Measurements from ENCODE around the gene PLCL1. TPM values are rescaled to one million over a fixed set of nuclear protein-coding genes. Genes with fewer than 3 reads are reported as not detected.

The PLCL1 gene
- polyA plus RNA-seq, 1 experiment = 0.09 TPM

DNA sequence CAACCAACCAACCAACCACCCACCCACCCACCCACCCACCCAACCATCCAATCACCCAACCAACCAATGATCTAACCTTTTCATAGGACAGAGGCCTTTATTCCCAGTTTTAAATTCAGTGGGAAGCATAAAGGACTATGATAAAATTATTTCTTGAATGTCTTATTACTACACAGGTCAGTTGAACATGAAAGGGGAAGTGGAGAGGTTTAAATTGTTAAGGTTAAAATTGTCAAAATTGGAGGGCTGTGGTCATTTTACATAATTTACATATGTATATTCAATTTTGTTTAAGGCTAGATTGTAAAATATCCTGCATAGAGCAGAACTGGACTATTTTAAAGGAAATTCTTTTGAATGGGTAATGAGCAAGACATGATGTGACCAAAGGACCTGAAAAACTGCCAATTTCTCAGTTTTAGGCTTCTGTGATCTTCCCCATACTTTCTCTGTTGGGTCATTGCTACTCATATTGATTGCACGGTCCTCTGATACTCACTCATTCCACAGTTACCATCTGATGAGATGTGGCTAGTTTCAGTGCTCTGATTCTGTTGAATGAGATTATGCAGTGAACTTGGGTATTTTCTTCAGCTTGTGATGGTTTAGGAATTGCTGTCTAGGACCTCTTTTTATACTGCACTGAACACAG, 127.4 kb downstream of the PLCL1 start:
- POLR2A ChIA-PET = no interaction called here
- no peaks in the 10 kb centered on the region for H3K27me3 ChIP-seq (ENCODE audit: control insufficient read depth, insufficient read depth, low read length)
- no peaks in the 10 kb centered on the region for H3K36me3 ChIP-seq (ENCODE audit: control insufficient read depth, insufficient read depth, low read length)
- CTCF ChIA-PET = no interaction called here
- no peak for TF ChIP-seq CTCF (IDR thresholded peaks at IDR 0.05; ENCODE audit: insufficient read depth, low read depth, low read length)
- no peak overlapping the region for H3K4me3 ChIP-seq (ENCODE audit: low read depth, low read length)
- no peak for DNase-seq (ENCODE audit: low read depth)

GRCh38 chr2:197932374-197932773, 128.0 kb downstream of the PLCL1 start:
- no peak for TF ChIP-seq CTCF (IDR thresholded peaks at IDR 0.05; ENCODE audit: insufficient read depth, low read depth, low read length)
- H3K4me3 ChIP-seq (ENCODE audit: low read depth, low read length) = no peak overlapping the region
- ChIA-PET POLR2A (no interaction called here), CTCF (no interaction called here)
- no peaks in the 10 kb centered on the region for H3K36me3 ChIP-seq (ENCODE audit: control insufficient read depth, insufficient read depth, low read length)
- no peak for DNase-seq (ENCODE audit: low read depth)
- no peaks in the 10 kb centered on the region for H3K27me3 ChIP-seq (ENCODE audit: control insufficient read depth, insufficient read depth, low read length)

DNA sequence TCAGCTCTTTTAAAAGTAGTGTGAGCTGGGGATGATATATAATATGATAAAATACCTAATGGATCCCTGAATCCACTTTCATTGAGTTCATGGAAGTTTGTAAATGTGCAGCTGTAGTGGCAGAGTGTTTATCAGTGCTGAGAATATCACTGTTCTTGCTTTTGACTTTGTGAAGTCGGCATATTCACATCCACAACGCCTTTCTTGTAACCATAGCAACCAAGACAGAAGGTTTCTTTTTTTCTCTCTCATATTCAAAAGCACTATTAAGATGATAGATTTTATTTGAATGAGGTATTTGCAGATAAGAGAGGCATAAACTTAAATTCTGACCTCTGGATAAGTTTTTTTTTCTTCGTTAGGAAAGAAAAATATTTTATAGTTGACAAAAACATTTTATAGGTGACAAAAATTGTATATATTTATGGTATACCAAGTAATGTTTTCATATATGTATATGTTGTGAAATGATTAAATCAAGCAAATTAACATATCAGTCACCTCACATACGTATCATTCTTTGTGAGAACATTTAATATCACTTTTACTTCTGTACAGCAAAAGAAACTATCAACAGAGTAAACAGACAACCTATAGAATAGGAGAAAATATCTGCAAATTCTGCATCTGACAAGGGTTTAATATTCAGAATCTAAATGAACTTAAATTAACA, 130.0 kb downstream of the PLCL1 start:
- H3K4me3 ChIP-seq (ENCODE audit: low read depth, low read length) = no peak overlapping the region
- CTCF ChIA-PET = interaction anchor here (0.5 kb wide), 1 partner anchor 13 kb away, joined by 4 read pairs; no protein-coding TSS in a partner anchor
- no peaks in the 10 kb centered on the region for H3K27me3 ChIP-seq (ENCODE audit: control insufficient read depth, insufficient read depth, low read length)
- no peaks in the 10 kb centered on the region for H3K36me3 ChIP-seq (ENCODE audit: control insufficient read depth, insufficient read depth, low read length)
- POLR2A ChIA-PET = no interaction called here
- no peak for DNase-seq (ENCODE audit: low read depth)
- TF ChIP-seq CTCF (IDR thresholded peaks at IDR 0.05; ENCODE audit: insufficient read depth, low read depth, low read length) = no peak

- POLR2A ChIA-PET = no interaction called here
- DNase-seq (ENCODE audit: low read depth) = no peak
- H3K27me3 ChIP-seq (ENCODE audit: control insufficient read depth, insufficient read depth, low read length) = no peaks in the 10 kb centered on the region
These were observed 130.5 kb downstream of the PLCL1 start for GRCh38 chr2:197934934-197935289.

DNA sequence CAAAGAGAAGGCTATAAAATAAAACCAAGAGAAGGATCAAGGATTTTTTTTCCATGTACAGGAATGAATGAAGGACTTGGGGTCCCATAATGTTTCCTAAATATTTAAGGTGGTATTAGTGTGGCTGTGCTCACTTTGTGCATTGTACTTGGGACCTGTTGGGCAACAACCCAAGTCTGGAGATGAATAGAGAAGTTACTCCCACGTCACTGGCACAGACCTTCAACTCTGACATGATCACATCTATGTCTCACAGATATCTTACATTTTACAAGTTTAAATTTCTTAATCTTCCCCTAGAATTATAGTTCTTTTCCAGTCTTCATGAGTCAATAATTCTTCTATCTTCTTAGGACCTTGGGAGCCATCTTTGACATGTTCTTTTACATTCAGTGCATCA, 133.4 kb downstream of the PLCL1 start:
- no peak overlapping the region for H3K4me3 ChIP-seq (ENCODE audit: low read depth, low read length)
- H3K27me3 ChIP-seq (ENCODE audit: control insufficient read depth, insufficient read depth, low read length) = no peaks in the 10 kb centered on the region
- ChIA-PET POLR2A (no interaction called here), CTCF (no interaction called here)
- H3K36me3 ChIP-seq (ENCODE audit: control insufficient read depth, insufficient read depth, low read length) = no peaks in the 10 kb centered on the region
- no peak for DNase-seq (ENCODE audit: low read depth)
- TF ChIP-seq CTCF (IDR thresholded peaks at IDR 0.05; ENCODE audit: insufficient read depth, low read depth, low read length) = no peak

More at GRCh38 chr2:197934934-197935289, 130.5 kb downstream of the PLCL1 start:
- no peak for TF ChIP-seq CTCF (IDR thresholded peaks at IDR 0.05; ENCODE audit: insufficient read depth, low read depth, low read length)
- CTCF ChIA-PET = no interaction called here
- Histone ChIP-seq H3K36me3 (ENCODE audit: control insufficient read depth, insufficient read depth, low read length) (no peaks in the 10 kb centered on the region), H3K4me3 (ENCODE audit: low read depth, low read length) (no peak overlapping the region)
